Measurements from ENCODE around the gene NPTN.

The NPTN gene

DNA sequence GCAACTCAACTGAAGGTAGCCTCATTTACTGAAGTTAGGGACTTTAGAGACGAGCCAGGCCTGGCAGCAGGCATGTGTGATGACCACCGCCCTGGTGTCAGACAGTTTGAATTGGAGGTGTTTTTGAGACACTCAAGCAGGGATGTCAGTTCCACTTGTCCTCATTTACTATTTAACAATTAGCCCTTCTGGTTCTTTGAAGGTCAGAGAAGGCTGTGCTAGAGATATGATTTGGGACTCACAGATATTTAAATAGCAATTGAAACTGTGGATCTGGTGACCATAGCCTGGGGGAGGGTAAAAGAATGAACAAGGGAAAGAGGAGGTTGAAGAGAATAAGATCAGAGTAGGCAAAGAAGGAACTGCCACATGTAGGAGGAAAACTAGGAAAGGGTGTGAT, 115.6 kb downstream of the NPTN start:
- ATAC-seq = no peak

DNA sequence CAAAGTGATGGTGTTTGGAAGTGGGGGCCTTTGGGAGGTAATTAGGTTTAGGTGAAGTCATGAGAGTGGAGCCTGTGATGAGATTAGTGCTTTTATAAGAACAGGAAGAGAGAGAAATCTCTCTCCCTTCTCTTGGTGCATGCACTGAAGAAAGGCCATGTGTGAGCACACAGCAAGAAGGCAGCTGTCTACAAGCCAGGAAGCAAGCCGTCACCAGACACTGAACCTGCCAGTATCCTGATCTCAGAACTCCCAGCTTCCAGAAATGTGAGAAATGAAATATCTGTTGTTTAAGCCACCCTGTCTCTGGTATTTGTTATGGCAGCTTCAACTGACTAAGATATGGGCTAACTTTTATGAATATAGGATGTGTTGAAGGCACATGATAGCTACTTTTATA, 117.7 kb downstream of the NPTN start:
- ATAC-seq = no peak
